A673 (cell line): ENCODE measurements around the gene LDHB.

ENCODE experiments used
- CTCF ChIP-seq: fragments of 300-800, 200-600 bp; sonication (generic); conservative IDR thresholded peaks from 2 replicates; pipeline ENCODE4 v1.5.1; 2017; ENCODE audit warnings: low read depth, mild to moderate bottlenecking, antibody characterized with exemption, low read length, moderate library complexity, mixed read lengths
- EZH2 ChIP-seq: fragments of 200-600 bp; sonication (generic); IDR thresholded peaks from 2 replicates; pipeline ENCODE4 v1.6.1; 2017; ENCODE audit warnings: borderline replicate concordance, low read depth, mild to moderate bottlenecking, mixed read lengths, antibody characterized with exemption, low read length; ENCODE audit not compliant: poor library complexity, severe bottlenecking

GRCh38 chr12:21650997-21651396 is 6.6 kb downstream of the LDHB start:
- TF ChIP-seq CTCF (no peak), EZH2 (no peak)
